ENCODE measurements around the gene FASLG. TPM values are rescaled to one million over a fixed set of nuclear protein-coding genes. Genes with fewer than 3 reads are reported as not detected.
"Not testable (repeated sequence)": the region's sequence is repeated elsewhere in the genome, so short reads cannot be mapped to it uniquely, and the experiment has no call there.

The FASLG gene
- total RNA-seq, 1 donor from 2014 or later: 3.2 TPM

DNA sequence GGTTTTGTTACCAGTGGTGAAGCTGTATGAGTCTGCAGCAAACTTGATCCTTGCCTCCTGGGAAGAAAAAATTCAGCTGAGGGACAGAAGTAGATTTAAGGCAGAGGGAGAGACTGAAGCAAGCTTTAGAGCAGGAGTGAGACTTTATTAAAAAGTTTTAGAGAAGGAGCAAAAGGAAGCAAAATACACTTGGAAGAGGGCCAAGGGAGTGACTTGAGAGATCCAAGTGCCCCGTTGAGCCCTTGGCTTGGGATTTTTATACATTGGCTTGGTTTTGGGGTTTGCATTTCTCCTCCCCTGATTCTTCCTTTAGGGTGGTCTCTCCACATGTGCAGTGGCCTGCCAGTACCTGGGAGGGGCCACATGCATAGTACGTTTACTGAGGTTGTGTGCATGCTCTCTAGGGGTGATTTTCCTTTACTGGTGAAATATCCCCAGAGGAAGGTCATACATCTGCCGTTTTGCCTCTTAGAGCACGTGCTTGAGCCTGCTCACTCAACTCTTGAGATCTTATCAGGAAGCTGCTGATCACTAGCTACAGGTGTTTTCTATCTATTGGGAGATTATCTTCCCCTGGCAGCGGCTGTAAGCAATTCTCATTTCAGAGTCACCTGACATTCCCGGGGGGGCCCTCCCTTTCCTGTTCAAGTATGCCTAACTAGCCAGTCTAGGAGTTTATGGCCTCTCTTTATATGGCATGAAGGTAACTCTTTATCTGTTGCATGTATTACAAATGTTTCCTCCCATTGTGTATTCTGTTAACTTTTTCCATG lies 20.3 kb downstream of the FASLG start:
- intact Hi-C loops (cut with micrococcal nuclease): no loop called here

DNA sequence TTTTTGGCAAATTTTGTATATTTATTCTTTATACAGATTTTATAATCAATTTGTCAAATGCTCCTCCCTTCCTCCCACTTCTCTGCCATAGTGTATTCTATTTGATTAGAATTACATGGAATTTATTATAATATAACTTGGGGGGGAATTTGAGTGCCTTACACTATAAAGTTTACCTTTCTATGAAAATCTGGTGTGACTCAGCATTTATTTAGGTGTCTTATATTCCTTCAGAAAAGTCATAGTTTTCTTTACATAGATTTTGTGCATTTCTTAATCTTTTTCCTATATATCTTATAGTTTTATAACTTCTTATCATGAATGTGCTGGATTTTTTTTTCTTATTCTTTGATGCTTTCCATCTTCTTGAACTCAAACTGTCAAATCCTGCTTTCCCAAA lies 21.3 kb downstream of the FASLG start:
- intact Hi-C loops (cut with micrococcal nuclease): no loop called here

DNA sequence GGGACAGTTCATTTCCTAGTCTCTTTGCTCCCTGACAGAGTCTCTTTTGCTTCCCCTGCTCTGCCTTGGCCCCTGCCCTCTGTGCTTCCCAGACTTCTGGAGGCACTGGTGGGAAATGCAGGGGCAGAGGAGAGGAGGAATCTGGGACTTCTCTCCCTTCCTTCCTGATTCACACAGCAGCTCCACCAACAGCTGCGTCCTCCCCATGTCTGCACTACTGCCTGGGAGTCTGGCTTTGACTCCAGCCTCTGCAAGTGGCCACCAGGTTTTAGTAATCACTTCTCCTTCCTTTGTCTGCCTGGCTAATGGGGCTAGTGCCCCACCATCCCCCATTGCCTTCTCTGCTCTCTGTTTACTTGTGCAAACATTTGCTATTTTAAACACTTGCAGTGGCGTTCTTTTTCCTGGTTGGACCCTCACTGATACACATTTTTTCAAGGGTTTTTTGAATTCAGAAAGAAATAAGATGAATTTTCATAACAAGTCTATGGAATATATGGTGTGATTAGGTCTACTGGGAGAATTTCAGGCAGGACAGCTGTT lies 21.9 kb downstream of the FASLG start:
- intact Hi-C loops (cut with micrococcal nuclease): no loop called here

DNA sequence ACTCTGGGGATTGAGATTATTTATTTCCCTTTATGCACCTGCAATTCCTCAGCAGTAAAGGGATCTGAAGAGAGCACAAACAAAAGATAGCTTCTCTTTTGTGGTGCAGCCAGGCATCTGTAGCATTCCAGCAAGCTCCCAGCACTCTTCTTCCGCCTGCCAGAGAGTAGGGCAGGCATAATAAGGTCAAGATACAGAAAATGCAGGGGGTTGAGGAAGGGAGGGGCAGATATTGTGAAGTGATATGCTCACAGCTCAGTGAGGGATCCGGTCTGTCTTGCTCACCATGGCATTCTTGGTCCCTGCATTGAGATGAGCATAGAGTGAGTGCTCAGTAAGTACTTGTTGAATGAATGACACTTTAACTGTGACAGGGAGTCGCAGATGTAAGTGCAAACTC lies 23.9 kb downstream of the FASLG start:
- intact Hi-C loops (cut with micrococcal nuclease): no loop called here

DNA sequence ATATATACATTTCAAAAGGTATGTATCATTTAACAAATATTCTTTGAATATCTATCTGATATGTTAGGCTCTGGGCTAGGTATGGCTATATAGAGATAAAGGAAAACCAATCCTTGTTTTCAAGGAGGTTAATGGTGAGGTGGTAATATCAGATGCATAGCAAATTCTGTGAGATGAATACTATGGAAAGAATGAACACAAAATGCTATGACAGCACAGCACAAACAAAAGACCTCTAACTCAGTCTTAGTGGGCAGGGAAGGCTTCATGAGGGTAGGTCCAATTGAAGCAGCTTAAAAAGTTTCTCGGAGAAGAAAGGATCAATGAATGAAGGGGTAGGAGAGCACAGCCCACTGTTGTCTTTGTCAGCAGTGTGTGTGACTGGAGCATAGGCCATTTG lies 27.2 kb downstream of the FASLG start:
- intact Hi-C loops (cut with micrococcal nuclease): no loop called here

DNA sequence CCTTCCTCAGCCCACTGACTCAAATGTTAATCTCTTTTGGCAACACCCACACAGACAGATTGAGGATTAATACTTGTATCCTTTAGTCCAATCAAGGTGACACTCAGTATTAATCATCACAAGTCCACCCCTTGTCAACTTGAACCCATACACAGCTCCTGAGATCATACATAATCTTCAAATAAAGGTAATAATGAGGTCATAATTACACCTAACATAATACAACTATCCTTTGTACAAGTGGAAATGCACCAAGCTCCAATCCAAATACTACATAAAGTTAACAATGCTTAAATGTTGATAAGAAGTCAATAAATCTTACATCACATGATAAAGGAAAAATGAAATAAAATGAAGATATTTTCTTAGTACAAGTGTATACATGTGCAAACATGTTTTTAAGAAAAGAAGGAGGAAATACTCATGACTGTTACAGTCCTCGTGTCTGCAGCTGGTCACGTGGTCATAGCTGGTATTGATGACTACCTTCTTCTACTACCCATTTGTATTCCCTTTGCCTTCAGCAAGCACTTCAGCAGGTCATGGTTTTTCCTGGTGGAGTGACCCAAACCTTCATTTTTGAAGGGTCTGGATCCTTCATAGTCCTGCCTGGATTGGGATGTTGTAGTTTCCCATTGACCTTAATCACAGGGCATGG lies 29.7 kb downstream of the FASLG start:
- intact Hi-C loops (cut with micrococcal nuclease): not testable (repeated sequence)

DNA sequence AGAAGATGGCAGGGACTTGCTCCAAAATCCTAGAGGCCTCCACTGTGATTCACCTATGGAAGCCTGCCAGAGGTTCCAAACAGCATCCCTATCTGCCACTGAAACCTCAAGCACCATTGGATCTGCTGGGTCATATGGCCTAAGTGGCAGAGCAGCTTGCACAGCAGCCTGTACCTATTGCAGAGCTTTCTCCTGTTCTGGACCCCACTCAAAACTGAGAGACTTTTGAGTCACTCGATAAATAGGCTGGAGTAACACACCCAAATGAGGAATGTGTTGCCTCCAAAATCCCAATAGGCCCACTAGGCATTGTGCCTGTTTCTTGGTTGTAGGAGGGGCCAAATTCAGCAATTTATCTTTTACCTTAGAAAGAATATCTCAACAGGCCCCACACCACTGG lies 32.0 kb downstream of the FASLG start:
- intact Hi-C loops (cut with micrococcal nuclease): not testable (repeated sequence)

DNA sequence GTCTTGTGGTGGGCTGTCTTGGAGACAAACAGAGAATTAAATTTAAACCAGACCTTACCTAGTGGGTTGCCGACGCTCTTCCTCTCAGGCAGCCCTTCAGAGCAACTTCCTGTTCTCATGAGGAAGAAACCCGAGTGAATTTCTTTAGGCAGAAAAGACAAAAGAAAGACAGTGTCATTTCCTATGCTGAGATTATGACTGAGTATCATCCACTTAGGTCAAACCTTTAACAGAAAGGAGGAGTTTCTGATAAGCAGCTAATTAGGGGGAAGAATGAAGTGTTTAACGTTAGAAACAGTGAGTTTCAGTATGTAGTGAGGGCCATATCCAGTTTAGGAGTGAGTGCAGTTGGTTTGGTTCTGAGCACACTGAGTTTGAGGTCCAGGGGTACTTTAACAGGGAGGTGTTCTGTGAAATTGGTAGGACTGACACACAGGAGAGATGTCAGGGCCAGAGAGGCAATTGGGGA lies 38.7 kb downstream of the FASLG start:
- intact Hi-C loops (cut with micrococcal nuclease): loop anchor here (1.0 to 2.0 kb wide), 3 partner anchors 22 to 339 kb away; partner anchors contain the start of gene SUCO

DNA sequence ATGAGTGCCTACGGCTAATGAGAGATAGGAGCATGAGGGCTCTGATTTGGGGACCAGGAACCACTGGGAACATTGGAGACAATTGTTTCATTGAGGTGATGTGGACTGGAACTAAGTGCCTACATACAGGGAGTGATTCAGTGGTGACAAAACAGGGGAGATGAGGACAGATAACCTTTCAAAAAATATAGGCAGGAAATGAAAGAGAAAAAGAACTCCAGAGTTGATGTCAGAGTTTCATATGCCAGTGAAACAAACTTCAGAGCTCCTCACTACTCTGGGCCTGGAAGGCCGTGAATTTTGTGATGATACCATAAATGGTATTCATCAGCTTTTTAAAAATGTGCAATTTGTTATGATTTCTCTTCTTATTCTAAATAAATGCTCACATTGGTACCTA lies 39.3 kb downstream of the FASLG start:
- intact Hi-C loops (cut with micrococcal nuclease): loop anchor here (1.0 to 2.0 kb wide), 3 partner anchors 23 to 339 kb away; partner anchors contain the start of gene SUCO

DNA sequence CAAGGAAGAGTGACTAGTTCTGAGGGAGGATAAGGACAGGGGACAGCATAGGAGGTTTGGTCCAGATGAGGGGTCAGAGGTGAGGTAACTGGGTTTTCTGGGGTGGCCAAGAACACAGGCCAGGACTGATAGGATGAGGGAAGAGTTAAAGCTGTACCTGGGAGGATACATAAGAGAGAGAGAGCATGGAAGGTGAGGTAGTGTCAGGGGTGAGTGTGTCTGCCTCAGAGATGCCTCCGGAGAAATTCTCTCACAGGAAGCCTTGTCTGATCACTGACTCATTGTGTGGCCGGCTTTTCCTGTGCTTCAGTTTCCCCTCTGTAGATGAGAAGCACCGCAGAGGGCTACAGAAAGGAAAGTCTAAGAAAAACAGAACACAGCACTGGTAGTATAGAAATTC lies 40.2 kb downstream of the FASLG start:
- intact Hi-C loops (cut with micrococcal nuclease): loop anchor here (1.0 to 2.0 kb wide), 6 partner anchors 9 to 340 kb away; partner anchors contain the start of gene SUCO

DNA sequence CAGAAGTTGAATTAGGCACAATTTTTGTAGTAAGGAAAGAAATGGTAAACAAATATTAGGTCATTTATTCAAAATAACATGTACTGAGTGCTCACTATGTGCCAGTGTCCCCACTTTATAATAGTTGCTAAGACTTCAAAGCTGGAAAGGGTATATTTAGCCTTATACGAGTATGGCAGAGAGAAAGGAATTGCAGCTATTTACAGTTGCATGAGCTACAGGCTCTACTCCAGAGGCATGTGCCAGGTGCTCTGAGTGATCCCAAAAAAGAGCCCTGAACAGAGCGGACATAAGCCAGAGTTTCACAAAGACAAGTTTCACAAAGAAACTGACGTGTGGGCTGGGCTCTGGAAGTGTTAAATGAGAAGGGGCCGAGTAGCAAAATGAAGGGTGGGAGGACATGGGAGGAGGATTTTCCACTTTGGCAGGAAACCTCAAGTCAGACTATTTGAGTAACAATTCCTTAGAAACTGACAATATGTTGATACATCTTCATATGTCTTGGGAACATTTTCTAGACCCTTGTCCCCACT lies 40.9 kb downstream of the FASLG start:
- intact Hi-C loops (cut with micrococcal nuclease): loop anchor here (1.0 to 2.0 kb wide), 6 partner anchors 9 to 341 kb away; partner anchors contain the start of gene SUCO

DNA sequence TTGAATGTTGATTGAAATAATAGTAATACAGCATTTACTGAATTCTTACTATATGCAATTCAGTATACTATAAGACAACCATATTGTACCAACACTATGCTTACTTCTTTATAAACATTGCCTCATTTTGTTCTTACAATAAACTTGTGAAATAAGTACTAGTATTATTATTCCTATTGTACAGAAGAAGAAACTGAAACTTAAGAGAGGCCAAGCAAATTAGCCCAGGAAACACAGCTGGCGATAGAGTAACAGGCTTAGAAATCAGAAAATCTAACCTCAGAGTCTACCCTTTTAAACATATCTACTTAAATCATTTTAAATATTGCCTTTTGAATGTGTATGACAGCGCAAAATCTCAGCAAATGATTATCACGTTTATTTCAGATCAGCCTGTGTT lies 41.7 kb downstream of the FASLG start:
- intact Hi-C loops (cut with micrococcal nuclease): no loop called here

DNA sequence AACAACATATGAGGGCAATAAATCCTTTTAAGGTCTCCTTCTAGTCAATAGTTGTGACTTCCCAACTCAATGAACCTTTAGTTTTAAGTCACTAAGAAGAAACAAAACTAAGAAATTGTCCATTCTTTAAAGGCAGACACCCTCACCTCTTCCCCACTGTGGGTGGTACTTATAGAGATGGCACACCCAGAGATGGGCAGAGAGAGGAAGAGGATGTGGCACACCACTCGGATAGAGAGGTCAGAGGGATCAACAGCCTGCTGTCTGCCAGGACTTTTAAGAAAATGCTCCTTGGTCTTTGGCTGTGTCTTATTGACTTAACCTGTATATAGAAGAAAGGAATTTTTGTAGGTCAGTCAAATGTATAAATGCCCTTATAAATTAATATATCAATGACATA lies 45.1 kb downstream of the FASLG start:
- intact Hi-C loops (cut with micrococcal nuclease): no loop called here

DNA sequence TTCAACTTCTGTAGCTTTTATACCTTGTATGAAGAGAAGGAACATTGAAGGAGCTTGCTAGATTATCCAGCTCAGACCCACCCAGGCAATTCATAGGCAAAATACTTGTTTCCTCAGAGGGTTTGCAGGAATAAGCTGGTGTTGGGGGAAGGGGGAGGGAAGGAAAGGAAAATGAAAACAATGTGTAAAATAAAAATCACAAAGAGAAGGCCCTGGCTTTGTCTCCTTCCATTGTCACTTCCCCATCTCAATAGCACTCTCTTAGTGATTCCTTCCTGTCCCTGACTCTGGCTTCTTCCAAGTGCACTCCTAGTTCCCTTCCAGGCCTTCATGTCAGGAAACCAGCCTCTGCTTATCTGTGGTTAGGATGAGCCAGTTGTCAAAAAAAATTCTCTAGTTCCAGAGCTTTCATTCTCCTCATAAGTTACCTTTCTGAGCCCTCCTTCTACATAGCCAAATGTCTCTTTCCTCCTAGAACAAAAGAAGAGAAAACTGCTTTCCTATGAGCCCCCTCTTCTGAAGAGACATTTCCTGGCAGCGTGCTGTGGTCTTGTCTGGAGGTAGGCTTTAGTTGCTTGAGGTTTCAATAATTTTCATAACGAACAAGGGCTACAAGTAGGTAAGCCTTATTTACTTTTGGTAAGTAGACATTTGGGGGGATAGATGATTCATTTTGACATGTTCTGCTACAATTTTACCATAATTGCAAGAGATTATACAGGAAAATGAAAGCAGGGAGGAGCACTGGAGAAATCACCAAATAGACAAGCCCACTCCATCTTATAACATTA lies 45.7 kb downstream of the FASLG start:
- intact Hi-C loops (cut with micrococcal nuclease): no loop called here

DNA sequence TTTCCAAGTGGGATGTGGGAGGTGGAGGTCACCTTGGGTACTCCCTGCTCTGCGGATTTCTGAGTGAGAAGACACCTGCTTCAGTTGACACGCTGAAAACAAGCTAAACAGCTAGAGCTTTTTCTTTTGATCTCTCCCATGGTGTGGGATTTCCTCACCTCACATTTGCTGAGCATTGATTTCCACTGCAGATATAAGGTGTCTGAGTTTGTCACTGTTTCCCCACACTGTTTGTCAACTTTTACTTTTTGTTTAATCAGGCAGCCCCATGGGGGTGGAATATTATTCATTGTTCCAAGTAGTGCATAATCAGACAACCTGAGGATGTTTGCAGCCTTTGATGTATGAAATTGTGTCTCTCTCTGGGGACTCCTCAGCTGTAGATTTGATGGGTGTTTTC lies 49.5 kb downstream of the FASLG start:
- intact Hi-C loops (cut with micrococcal nuclease): loop anchor here (1.0 to 2.0 kb wide), 3 partner anchors 9 to 69 kb away; no protein-coding TSS in a partner anchor

DNA sequence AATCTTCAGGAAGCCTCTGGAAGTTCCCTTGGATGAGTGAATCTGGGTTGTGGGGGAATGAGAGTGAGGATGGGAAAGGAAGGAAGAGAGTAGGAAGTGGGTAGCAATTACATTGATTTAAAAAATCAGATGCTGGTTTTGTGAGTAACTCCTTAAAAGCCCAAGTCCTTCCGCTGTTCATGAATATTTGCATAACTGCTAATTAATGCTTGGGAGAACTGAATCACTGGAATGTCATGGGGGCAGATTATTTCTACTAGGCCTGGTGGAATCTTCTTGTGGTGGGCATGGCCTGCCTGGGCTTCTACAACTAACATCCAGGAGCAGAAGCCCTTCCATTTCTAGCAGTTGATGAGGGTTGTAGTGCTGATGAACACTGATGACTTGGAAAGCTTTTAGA lies 52.7 kb downstream of the FASLG start:
- intact Hi-C loops (cut with micrococcal nuclease): no loop called here

DNA sequence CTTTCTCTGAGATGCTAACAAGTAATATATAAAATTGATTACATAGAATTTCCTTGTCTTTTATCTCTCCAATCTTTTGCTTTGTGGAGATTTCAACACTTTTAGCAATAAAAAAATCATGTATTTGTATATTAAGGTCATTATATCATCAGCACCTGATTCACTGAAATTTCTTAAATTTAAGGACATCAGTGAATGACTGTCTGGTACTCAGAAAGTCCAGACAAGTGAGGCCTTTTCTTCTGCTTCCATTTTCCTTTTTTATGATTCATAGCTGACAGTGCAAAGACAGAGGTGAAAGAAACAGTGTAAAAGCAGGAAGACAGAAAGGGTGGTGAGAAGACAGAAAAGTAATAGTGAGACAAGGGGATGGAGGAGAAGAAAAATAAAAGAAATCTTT lies 54.6 kb downstream of the FASLG start:
- intact Hi-C loops (cut with micrococcal nuclease): no loop called here

Measured in T-helper 2 cell treated with Interferon-gamma antibody and Interleukin-4, amounts not matched to agents 100 ng/mL and 5 ng/mL, for 36 hours (primary cell).